ENCODE measurements around the gene KRT17.

DNA sequence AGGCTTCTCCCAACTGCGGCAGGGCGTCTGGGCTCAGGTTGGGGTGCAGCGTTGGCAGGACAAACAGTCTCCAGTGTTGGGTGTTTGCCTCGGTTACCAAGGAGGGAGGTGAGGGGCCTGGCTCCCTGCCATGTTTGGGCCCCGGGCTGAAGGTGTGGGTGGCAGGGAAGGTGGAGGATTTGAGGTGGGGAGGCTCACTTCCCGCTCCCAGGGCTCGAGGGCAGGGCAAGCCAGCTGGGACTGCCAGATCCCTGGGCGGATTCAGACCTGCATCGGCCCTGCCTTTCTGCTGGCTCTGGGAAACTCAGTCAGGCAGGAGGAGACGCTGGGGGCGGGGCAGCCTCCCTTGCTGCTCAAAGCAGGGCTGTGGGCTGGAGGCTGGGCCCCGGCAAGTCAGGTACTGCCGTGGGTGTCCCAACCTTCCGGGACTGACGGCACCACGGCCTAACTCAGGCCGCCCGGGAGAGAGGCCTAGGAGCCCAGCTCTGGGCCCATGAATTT lies 31.3 kb upstream of the KRT17 start:
- TF ChIP-seq CTCF (IDR thresholded peaks at IDR 0.05; ENCODE audit: low read depth, low read length) (no peak), EZH2phosphoT487 (IDR thresholded peaks at IDR 0.05; ENCODE audit: low read depth) (no peak)

Data from OCI-LY3 (cell line).